Endothelial cell of umbilical vein (primary cell): ENCODE data around the gene PPHLN1. TPM values are rescaled to one million over a fixed set of nuclear protein-coding genes. Genes with fewer than 3 reads are reported as not detected.

Experiments
- BruUV-seq: library from RNA; stranded (reverse); fragments of 400-500 nt; replicated peaks from 2 replicates; lab custom pipeline; 2021; lab: Mats Ljungman, UMichigan
- CTCF ChIA-PET: fragments of 300-600, 350-600 bp; sonication (Branson Sonifier 250); formaldehyde crosslinking; loops from one replicate; lab custom pipeline; 2021; ENCODE audit warnings: antibody characterized with exemption, inconsistent platforms; lab: Charles Lee
- POLR2A ChIA-PET: fragments of 300-600, 350-600 bp; sonication (Branson Sonifier 250); formaldehyde crosslinking; loops from one replicate; lab custom pipeline; 2021; ENCODE audit warnings: antibody characterized with exemption, inconsistent platforms; lab: Charles Lee
- DNase-seq: peaks from one replicate; pipeline ENCODE4 v3.0.0-alpha.2; 2011; ENCODE audit warnings: low read depth, low spot score
- FAIRE-seq: peaks from 2 replicates; lab custom pipeline; 2011; peaks lifted over from hg19 to GRCh38; lab: Jason Lieb, UNC
- H2AFZ ChIP-seq: 2 replicates; pipeline ENCODE4 v1.6.0; 2012; ENCODE audit warnings: low read depth, low read length, control low read depth, inconsistent platforms
- H3K27ac ChIP-seq: 2 replicates; pipeline ENCODE4 v1.5.1; 2011; ENCODE audit warnings: low read depth, mild to moderate bottlenecking, control low read depth, low read length, moderate library complexity; ENCODE audit not compliant: insufficient read depth
- H3K27me3 ChIP-seq, 2 experiments: 2 replicates each; pipeline versions ENCODE4 v1.6.0 to v1.6.1; 2011; ENCODE audit warnings: low read length in 2 of 2, mixed read lengths in 1 of 2; ENCODE audit not compliant: control insufficient read depth in 2 of 2, insufficient read depth in 2 of 2
- H3K36me3 ChIP-seq, 2 experiments: 2 replicates in 1 of 2; 3 replicates in 1 of 2; pipeline ENCODE4 v1.5.1; 2011; ENCODE audit warnings: low read length in 2 of 2, mild to moderate bottlenecking in 1 of 2, moderate library complexity in 1 of 2; ENCODE audit not compliant: control insufficient read depth in 2 of 2, insufficient read depth in 2 of 2; ENCODE audit errors: extremely low read depth in 1 of 2
- H3K4me1 ChIP-seq: 3 replicates; pipeline ENCODE4 v1.5.1; 2011; ENCODE audit warnings: mild to moderate bottlenecking, low read length; ENCODE audit not compliant: control insufficient read depth, insufficient read depth; ENCODE audit errors: extremely low read depth
- H3K4me2 ChIP-seq: 2 replicates; pipeline ENCODE4 v1.6.1; 2011; ENCODE audit warnings: low read length, control low read depth, mixed read lengths; ENCODE audit not compliant: insufficient read depth
- H3K4me3 ChIP-seq, 3 experiments: fragments of 200-600 bp in 1 of 3; sonication (generic), shearing (Covaris generic) in 1 of 3; replicated peaks in 1 of 3; 2 replicates each; pipeline ENCODE4 v1.5.1; 2011 to 2016; ENCODE audit warnings: control low read depth in 3 of 3, low read length in 3 of 3, mild to moderate bottlenecking in 2 of 3, inconsistent platforms in 1 of 3, low read depth in 1 of 3, moderate library complexity in 1 of 3; ENCODE audit not compliant: insufficient read depth in 1 of 3
- H3K79me2 ChIP-seq: 2 replicates; pipeline ENCODE4 v1.6.0; 2012; ENCODE audit warnings: low read length, inconsistent platforms; ENCODE audit not compliant: control insufficient read depth, insufficient read depth
- H3K9ac ChIP-seq: replicated peaks from 2 replicates; pipeline ENCODE3; 2011; ENCODE audit warnings: low read length, control low read depth; ENCODE audit not compliant: insufficient read depth; ENCODE audit errors: extremely low read depth
- H3K9me1 ChIP-seq: replicated peaks from 3 replicates; pipeline ENCODE4 v1.6.0; 2011; ENCODE audit warnings: mild to moderate bottlenecking, low read length; ENCODE audit not compliant: control insufficient read depth, insufficient read depth; ENCODE audit errors: extremely low read depth
- H3K9me3 ChIP-seq: replicated peaks from 2 replicates; pipeline ENCODE4 v1.5.1; 2012; ENCODE audit warnings: low read length, inconsistent platforms; ENCODE audit not compliant: control insufficient read depth, insufficient read depth
- H4K20me1 ChIP-seq: replicated peaks from 2 replicates; pipeline ENCODE3; 2011; ENCODE audit warnings: mild to moderate bottlenecking, low read length; ENCODE audit not compliant: control insufficient read depth, insufficient read depth; ENCODE audit errors: extremely low read depth
- EZH2 ChIP-seq: IDR thresholded peaks from 2 replicates; pipeline ENCODE4 v1.6.1; 2012; ENCODE audit warnings: borderline replicate concordance, low read depth, mild to moderate bottlenecking, moderate library complexity, low read length, inconsistent platforms; ENCODE audit not compliant: severe bottlenecking
- FOS ChIP-seq: IDR thresholded peaks from 2 replicates; pipeline ENCODE4 v1.6.1; 2011; ENCODE audit warnings: mild to moderate bottlenecking, low read length, moderate library complexity, borderline replicate concordance; ENCODE audit not compliant: insufficient read depth
- GATA2 ChIP-seq: IDR thresholded peaks from 2 replicates; pipeline ENCODE4 v1.7.0; 2011; ENCODE audit warnings: low read depth, mild to moderate bottlenecking, moderate library complexity, mixed read lengths, low read length; ENCODE audit not compliant: insufficient read length, insufficient read depth
- JUN ChIP-seq: IDR thresholded peaks from 2 replicates; pipeline ENCODE4 v1.6.1; 2011; ENCODE audit warnings: borderline replicate concordance, low read depth; ENCODE audit not compliant: insufficient read length, insufficient read depth
- MAX ChIP-seq: IDR thresholded peaks from 2 replicates; pipeline ENCODE4 v1.6.1; 2011; ENCODE audit not compliant: insufficient read depth, insufficient read length
- MYC ChIP-seq: IDR thresholded peaks from one replicate; pipeline ENCODE4 v1.6.1; 2011; ENCODE audit warnings: mild to moderate bottlenecking, low read depth, low read length
- POLR2A ChIP-seq: IDR thresholded peaks from 2 replicates; pipeline ENCODE4 v1.6.1; 2012; ENCODE audit warnings: low read depth, mild to moderate bottlenecking, control low read depth, low read length
- POLR2AphosphoS5 ChIP-seq: IDR thresholded peaks from 2 replicates; pipeline ENCODE4 v1.6.1; 2012; ENCODE audit warnings: low read depth, mild to moderate bottlenecking, control low read depth, low read length, moderate library complexity; ENCODE audit not compliant: insufficient read depth
- dilution Hi-C: fragments of 300-500 bp; cut with MboI; formaldehyde crosslinking; loops from one replicate; pipeline ENCODE4 v1.15.0; 2019; ENCODE audit warnings: low sequenced_read_pairs; ENCODE audit not compliant: extremely low pct_ligation_motif_present
- intact Hi-C: fragments of 100-400 bp; cut with micrococcal nuclease; formaldehyde crosslinking; loops from one replicate; pipeline ENCODE4 v1.10.0; 2022
- polyA plus RNA-seq, 4 experiments: library from polyadenylated mRNA; depleted of rRNA in 3 of 4; stranded (reverse) in 3 of 4; unstranded in 1 of 4; fragments of >200 nt; gene quantifications; 2 replicates each; pipeline versions ENCODE4 v1.2.1 to v1.2.3, GENCODE V29; 2011 to 2012; ENCODE audit warnings: missing spikeins in 1 of 4
- total RNA-seq: library from RNA; stranded (reverse); gene quantifications from 2 replicates; pipeline ENCODE4 v1.2.3, GENCODE V29; 2021
- TF ChIP-seq, protein P1 (sequence below), 2 donors: IDR thresholded peaks; 1 replicate in 1 of 2; 2 replicates in 1 of 2; pipeline ENCODE4 v1.5.1; 2011; ENCODE audit warnings: low read length in 2 of 2, mild to moderate bottlenecking in 2 of 2, moderate library complexity in 2 of 2, control low read depth in 1 of 2, inconsistent platforms in 1 of 2, low read depth in 1 of 2; ENCODE audit not compliant: insufficient read depth in 1 of 2; ENCODE audit errors: extremely low read depth in 1 of 2

The PPHLN1 gene
- total and polyA plus RNA-seq, 2 donors (not counting 3 experiments of a cell fraction or from before 2014, with no cell fraction given), result 23.4 to 62.2 TPM

DNA sequence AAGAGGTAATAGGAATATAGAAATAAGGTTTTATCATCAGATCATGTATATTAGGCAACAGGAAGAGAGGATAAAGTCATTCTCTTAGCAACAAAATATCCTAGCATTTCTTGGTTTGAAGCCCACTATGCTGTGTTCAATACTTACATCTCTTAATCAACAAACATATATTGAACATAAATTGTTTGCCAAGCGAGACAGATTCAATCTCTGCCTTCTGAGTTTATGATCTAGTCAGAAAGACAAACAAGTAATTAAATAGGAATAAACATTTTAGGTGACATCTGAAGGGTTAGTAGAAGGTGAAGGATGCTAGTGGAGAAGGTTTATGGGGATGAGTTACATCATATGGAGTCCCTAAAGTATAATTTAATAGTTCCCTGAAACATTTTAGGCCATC is 54.8 kb downstream of the PPHLN1 start:
- H3K27me3 ChIP-seq, result no peaks in the 10 kb centered on the region
- no peak overlapping the region for H3K27ac ChIP-seq
- dilution Hi-C loops (no loop called here), intact Hi-C loops (no loop called here)
- H3K79me2 ChIP-seq, result no peaks in the 10 kb centered on the region
- peaks cover 0 to 3% of the 10 kb centered on the region in 2 experiments for H3K36me3 ChIP-seq
- H3K4me2 ChIP-seq, result no peak overlapping the region
- no peaks in the 10 kb centered on the region for H3K9me3 ChIP-seq
- DNase-seq, result no peak
- H3K9ac ChIP-seq, result no peak overlapping the region
- H3K9me1 ChIP-seq, result no peaks in the 10 kb centered on the region
- no TSS peak for BruUV-seq
- FAIRE-seq, result no peak
- TF ChIP-seq JUN, result no peak
- TF ChIP-seq EZH2, result no peak
- no peak for TF ChIP-seq MYC
- TF ChIP-seq, protein P1, sequence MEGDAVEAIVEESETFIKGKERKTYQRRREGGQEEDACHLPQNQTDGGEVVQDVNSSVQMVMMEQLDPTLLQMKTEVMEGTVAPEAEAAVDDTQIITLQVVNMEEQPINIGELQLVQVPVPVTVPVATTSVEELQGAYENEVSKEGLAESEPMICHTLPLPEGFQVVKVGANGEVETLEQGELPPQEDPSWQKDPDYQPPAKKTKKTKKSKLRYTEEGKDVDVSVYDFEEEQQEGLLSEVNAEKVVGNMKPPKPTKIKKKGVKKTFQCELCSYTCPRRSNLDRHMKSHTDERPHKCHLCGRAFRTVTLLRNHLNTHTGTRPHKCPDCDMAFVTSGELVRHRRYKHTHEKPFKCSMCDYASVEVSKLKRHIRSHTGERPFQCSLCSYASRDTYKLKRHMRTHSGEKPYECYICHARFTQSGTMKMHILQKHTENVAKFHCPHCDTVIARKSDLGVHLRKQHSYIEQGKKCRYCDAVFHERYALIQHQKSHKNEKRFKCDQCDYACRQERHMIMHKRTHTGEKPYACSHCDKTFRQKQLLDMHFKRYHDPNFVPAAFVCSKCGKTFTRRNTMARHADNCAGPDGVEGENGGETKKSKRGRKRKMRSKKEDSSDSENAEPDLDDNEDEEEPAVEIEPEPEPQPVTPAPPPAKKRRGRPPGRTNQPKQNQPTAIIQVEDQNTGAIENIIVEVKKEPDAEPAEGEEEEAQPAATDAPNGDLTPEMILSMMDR (IDR thresholded peaks at IDR 0.05; ENCODE audit: extremely low read depth in 1 of 2, insufficient read depth in 1 of 2, low read depth in 1 of 2, low read length in 2 of 2), result no peak
- no peak for TF ChIP-seq GATA2
- no peak for TF ChIP-seq FOS
- TF ChIP-seq POLR2A, result no peak
- no peak for TF ChIP-seq MAX
- TF ChIP-seq POLR2AphosphoS5, result no peak
- H3K4me3 ChIP-seq, result no peak overlapping the region
- H3K4me1 ChIP-seq, result no peaks in the 10 kb centered on the region
- no peak overlapping the region for H2AFZ ChIP-seq
- POLR2A ChIA-PET, result no interaction called here
- H4K20me1 ChIP-seq, result no peaks in the 10 kb centered on the region
- CTCF ChIA-PET, result interaction anchor here (0.9 to 1.2 kb wide), 3 partner anchors 9 to 49 kb away, joined by 3 to 5 read pairs (median 4); no protein-coding TSS in a partner anchor
